ENCODE data around the gene MICU1. TPM values are rescaled to one million over a fixed set of nuclear protein-coding genes. Genes with fewer than 3 reads are reported as not detected.

MICU1 gene
- total RNA-seq, 2 donors from 2014 or later = 44.3 to 51.8 TPM

DNA sequence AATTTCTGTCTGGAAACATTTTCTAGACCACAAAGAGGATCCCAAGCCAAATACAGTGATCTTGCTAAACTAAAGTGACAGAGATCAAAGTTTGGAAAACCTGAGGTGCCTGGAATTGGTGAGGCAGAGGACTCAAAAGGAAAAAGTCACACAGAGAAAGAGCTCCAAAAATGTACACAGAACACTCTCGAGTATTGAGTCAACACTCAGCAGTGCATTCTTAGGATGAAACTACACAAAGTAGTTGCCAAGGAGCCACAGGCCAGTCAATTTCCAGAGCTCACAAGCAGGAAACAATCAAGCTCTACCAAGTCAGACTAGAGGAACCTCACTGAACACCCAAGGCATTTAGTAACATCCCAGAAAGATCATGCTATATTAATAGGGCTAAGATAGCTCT, 61.3 kb downstream of the MICU1 start:
- H3K9me3 ChIP-seq = no peaks in the 10 kb centered on the region
- no peak overlapping the region for H3K9ac ChIP-seq (ENCODE audit: low read depth in 2 of 2, low read length in 2 of 2)
- no peaks in the 10 kb centered on the region for H3K27me3 ChIP-seq
- TF ChIP-seq, protein P1, sequence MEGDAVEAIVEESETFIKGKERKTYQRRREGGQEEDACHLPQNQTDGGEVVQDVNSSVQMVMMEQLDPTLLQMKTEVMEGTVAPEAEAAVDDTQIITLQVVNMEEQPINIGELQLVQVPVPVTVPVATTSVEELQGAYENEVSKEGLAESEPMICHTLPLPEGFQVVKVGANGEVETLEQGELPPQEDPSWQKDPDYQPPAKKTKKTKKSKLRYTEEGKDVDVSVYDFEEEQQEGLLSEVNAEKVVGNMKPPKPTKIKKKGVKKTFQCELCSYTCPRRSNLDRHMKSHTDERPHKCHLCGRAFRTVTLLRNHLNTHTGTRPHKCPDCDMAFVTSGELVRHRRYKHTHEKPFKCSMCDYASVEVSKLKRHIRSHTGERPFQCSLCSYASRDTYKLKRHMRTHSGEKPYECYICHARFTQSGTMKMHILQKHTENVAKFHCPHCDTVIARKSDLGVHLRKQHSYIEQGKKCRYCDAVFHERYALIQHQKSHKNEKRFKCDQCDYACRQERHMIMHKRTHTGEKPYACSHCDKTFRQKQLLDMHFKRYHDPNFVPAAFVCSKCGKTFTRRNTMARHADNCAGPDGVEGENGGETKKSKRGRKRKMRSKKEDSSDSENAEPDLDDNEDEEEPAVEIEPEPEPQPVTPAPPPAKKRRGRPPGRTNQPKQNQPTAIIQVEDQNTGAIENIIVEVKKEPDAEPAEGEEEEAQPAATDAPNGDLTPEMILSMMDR (IDR thresholded peaks at IDR 0.05) = no peak
- no peak overlapping the region for H3K27ac ChIP-seq
- no peak for DNase-seq
- no peaks in the 10 kb centered on the region for H3K4me1 ChIP-seq
- intact Hi-C loops (cut with DNase I) = no loop called here
- no peaks in the 10 kb centered on the region for H3K36me3 ChIP-seq
- H3K4me3 ChIP-seq = no peak overlapping the region

DNA sequence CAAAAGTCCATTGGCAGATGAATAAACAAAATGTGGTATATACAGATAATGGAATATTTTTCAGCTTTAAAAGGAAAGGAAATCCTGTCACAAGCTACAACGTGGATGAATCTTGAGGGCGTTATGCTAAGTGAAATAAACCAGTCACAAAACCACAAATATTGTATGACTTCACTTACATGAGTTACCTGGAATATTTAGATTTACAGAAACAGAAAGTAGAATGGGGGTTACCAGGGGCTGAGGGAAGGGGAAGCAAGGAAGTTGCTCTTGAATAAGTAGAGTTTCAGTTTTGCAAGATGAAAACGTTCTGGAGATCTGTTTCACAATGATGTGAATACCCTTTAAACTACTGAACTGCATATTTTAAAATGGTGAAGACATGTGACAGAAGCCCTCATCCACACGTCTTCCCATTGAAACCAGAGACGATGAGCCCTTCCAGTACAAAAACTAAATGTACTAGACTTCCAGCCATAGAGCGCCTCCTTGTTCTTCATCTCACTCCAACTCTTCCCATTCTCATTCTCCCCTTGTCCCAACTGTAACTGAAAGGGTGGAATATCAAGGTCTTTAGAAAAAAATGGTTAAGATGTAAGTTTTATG, 62.4 kb downstream of the MICU1 start:
- Histone ChIP-seq H3K36me3 (no peaks in the 10 kb centered on the region), H3K27ac (no peak overlapping the region), H3K9ac (ENCODE audit: low read depth in 2 of 2, low read length in 2 of 2) (no peak overlapping the region), H3K9me3 (no peaks in the 10 kb centered on the region), H3K27me3 (no peaks in the 10 kb centered on the region), H3K4me1 (no peaks in the 10 kb centered on the region), H3K4me3 (no peak overlapping the region)
- intact Hi-C loops (cut with DNase I) = no loop called here
- TF ChIP-seq, protein P1 (IDR thresholded peaks at IDR 0.05) = no peak
- DNase-seq = no peak

DNA sequence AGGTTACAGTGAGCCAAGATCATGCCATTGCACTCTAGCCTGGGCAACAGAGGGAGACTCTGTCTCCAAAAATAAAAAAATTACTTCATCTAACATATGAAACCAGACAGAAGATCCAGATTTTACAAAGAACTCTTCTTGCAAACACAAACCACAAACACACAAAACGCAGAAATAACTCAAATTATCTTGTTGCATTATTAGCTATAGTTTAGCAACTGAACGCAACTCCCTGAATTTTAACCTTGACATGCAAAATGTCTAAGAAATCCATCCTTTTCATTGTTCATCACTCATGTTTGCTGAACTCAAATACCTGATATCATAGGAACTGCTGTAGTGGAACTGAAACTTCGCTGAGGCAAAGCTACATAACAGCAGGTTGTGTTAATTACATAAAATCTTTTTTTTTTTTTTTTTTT, 64.1 kb downstream of the MICU1 start:
- Histone ChIP-seq H3K4me1 (no peaks in the 10 kb centered on the region), H3K4me3 (no peak overlapping the region), H3K36me3 (no peaks in the 10 kb centered on the region), H3K27me3 (no peaks in the 10 kb centered on the region), H3K27ac (no peak overlapping the region), H3K9me3 (no peaks in the 10 kb centered on the region), H3K9ac (ENCODE audit: low read depth in 2 of 2, low read length in 2 of 2) (no peak overlapping the region)
- TF ChIP-seq, protein P1 (IDR thresholded peaks at IDR 0.05) = no peak
- intact Hi-C loops (cut with DNase I) = no loop called here
- DNase-seq = no peak

DNA sequence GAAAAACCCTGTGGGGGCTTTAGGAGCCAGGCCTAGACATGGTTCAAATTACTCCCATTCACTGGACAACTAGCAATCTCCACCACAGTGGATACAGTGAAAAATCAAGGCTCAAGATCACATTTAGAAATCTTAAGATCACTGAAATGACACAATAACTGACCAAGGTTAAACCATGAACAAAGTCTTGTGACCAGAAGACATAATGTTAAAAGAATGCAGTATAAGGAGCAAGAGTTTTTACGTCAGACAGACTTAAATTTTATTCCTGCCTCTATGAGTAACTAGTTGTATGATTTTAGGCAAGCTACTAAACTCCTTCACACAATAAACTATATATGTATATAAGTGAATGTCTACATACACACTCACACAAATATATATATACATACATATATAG, 68.5 kb downstream of the MICU1 start:
- no peak overlapping the region for H3K4me3 ChIP-seq
- no peaks in the 10 kb centered on the region for H3K27me3 ChIP-seq
- no peaks in the 10 kb centered on the region for H3K4me1 ChIP-seq
- no peak overlapping the region for H3K9ac ChIP-seq (ENCODE audit: low read depth in 2 of 2, low read length in 2 of 2)
- no peaks in the 10 kb centered on the region for H3K9me3 ChIP-seq
- intact Hi-C loops (cut with DNase I) = no loop called here
- TF ChIP-seq, protein P1 (IDR thresholded peaks at IDR 0.05) = no peak
- H3K27ac ChIP-seq = no peak overlapping the region
- H3K36me3 ChIP-seq = no peaks in the 10 kb centered on the region
- no peak for DNase-seq

DNA sequence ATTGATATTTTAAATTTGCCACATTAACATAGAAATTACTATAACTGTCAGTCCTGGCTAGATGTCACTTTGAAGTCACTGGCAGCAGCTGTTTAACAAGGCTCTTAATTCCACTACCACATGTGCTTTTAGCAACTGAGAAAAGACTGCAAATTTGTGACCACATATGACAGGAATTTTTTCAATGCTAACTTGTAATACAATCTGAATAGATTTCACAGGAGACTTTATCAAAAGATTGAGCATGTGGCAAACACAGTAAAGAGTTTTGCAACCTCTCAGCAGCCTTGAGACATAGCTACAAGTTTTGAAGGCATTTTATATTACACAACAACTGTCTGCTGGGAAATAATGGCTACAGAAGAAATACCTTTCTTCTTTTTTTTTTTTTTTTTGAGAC, 73.0 kb downstream of the MICU1 start:
- DNase-seq = no peak
- TF ChIP-seq, protein P1 (IDR thresholded peaks at IDR 0.05) = no peak
- H3K27ac ChIP-seq = no peak overlapping the region
- no peaks in the 10 kb centered on the region for H3K4me1 ChIP-seq
- no peaks in the 10 kb centered on the region for H3K36me3 ChIP-seq
- no peak overlapping the region for H3K4me3 ChIP-seq
- H3K9ac ChIP-seq (ENCODE audit: low read depth in 2 of 2, low read length in 2 of 2) = no peak overlapping the region
- no peaks in the 10 kb centered on the region for H3K27me3 ChIP-seq
- no peaks in the 10 kb centered on the region for H3K9me3 ChIP-seq
- intact Hi-C loops (cut with DNase I) = no loop called here

Measured in colonic mucosa (tissue), 4 donors.